GM23338 (cell line): Measurements from ENCODE around the gene OPRL1. TPM values are rescaled to one million over a fixed set of nuclear protein-coding genes. Genes with fewer than 3 reads are reported as not detected.

Source experiments
- ATAC-seq: fragments of 200-7000 bp; cut with Tn5 transposase; 3 replicates; pipeline ENCODE4 v1.9.1; 2020
- DNase-seq: peaks from one replicate; pipeline ENCODE4 v3.0.0-alpha.2; 2015; ENCODE audit warnings: low spot score
- H2AFZ ChIP-seq: fragments of 200-600 bp; sonication (generic); 2 replicates; pipeline ENCODE4 v1.8.0; 2016; ENCODE audit warnings: antibody characterized with exemption, mild to moderate bottlenecking, moderate library complexity
- H3F3A ChIP-seq: fragments of 200-600 bp; sonication (generic); replicated peaks from 2 replicates; pipeline ENCODE4 v1.8.0; 2017; ENCODE audit warnings: antibody characterized with exemption, mixed run types, low read depth
- H3K27ac ChIP-seq: fragments of 200-600 bp; sonication (generic); 2 replicates; pipeline ENCODE4 v1.6.1; 2016; ENCODE audit warnings: low read depth
- H3K27me3 ChIP-seq: fragments of 200-600 bp; sonication (generic); 2 replicates; pipeline ENCODE4 v1.8.0; 2016; ENCODE audit warnings: mild to moderate bottlenecking, mixed run types, moderate library complexity; ENCODE audit not compliant: insufficient read depth
- H3K36me3 ChIP-seq: fragments of 200-600 bp; sonication (generic); 2 replicates; pipeline ENCODE4 v1.8.0; 2016; ENCODE audit warnings: mild to moderate bottlenecking; ENCODE audit not compliant: insufficient read depth
- H3K4me1 ChIP-seq: fragments of 200-600 bp; sonication (generic); 2 replicates; pipeline ENCODE4 v1.8.0; 2016; ENCODE audit warnings: mild to moderate bottlenecking, moderate library complexity; ENCODE audit not compliant: insufficient read depth
- H3K4me2 ChIP-seq: fragments of 200-600 bp; sonication (generic); 2 replicates; pipeline ENCODE4 v1.7.1; 2017; ENCODE audit warnings: mixed run types
- H3K4me3 ChIP-seq: fragments of 200-600 bp; sonication (generic); 2 replicates; pipeline ENCODE4 v1.6.1; 2016; ENCODE audit warnings: mixed run types
- H3K79me2 ChIP-seq: fragments of 200-600 bp; sonication (generic); replicated peaks from 2 replicates; pipeline ENCODE4 v1.8.0; 2017; ENCODE audit warnings: mild to moderate bottlenecking; ENCODE audit not compliant: insufficient read depth
- H3K9me2 ChIP-seq: fragments of 200-600 bp; sonication (generic); 2 replicates; pipeline ENCODE4 v1.8.0; 2017; ENCODE audit not compliant: insufficient read depth
- H4K20me1 ChIP-seq: fragments of 200-600 bp; sonication (generic); replicated peaks from 2 replicates; pipeline ENCODE4 v1.8.0; 2017; ENCODE audit warnings: mild to moderate bottlenecking; ENCODE audit not compliant: insufficient read depth
- H3K27ac Mint-ChIP-seq: 2 replicates; pipeline ENCODE4 v1.8.0; 2020; ENCODE audit warnings: inconsistent platforms, mild to moderate bottlenecking, moderate library complexity, mixed read lengths
- H3K27me3 Mint-ChIP-seq: 3 replicates; pipeline ENCODE4 v1.8.0; 2022; ENCODE audit warnings: low read depth, mild to moderate bottlenecking, moderate library complexity, mixed read lengths, inconsistent platforms; ENCODE audit not compliant: insufficient read depth, poor library complexity
- H3K36me3 Mint-ChIP-seq: 3 replicates; pipeline ENCODE4 v1.8.0; 2021; ENCODE audit warnings: low read depth, mild to moderate bottlenecking, inconsistent platforms, moderate library complexity, mixed read lengths
- H3K4me1 Mint-ChIP-seq: 3 replicates; pipeline ENCODE4 v1.8.0; 2020; ENCODE audit warnings: mild to moderate bottlenecking, inconsistent platforms, mixed read lengths
- H3K4me3 Mint-ChIP-seq: 3 replicates; pipeline ENCODE4 v1.8.0; 2021; ENCODE audit warnings: moderate library complexity, mild to moderate bottlenecking, inconsistent platforms, mixed read lengths
- H3K9me3 Mint-ChIP-seq: 3 replicates; pipeline ENCODE4 v1.8.0; 2020; ENCODE audit warnings: moderate library complexity, mild to moderate bottlenecking, inconsistent platforms, mixed read lengths
- EZH2phosphoT487 ChIP-seq: fragments of 200-600 bp; sonication (generic); IDR thresholded peaks from one replicate; pipeline ENCODE4 v1.8.1; 2018; ENCODE audit warnings: antibody characterized with exemption; ENCODE audit not compliant: unreplicated experiment
- JUNB ChIP-seq: IDR thresholded peaks from one replicate; pipeline ENCODE4 v1.6.1; 2016; ENCODE audit warnings: antibody characterized with exemption; ENCODE audit not compliant: unreplicated experiment
- POLR2AphosphoS5 ChIP-seq: IDR thresholded peaks from 2 replicates; pipeline ENCODE4 v1.6.1; 2016; ENCODE audit warnings: antibody characterized with exemption, low read depth
- STAT1 ChIP-seq: IDR thresholded peaks from one replicate; pipeline ENCODE4 v1.6.1; 2016; ENCODE audit warnings: antibody characterized with exemption; ENCODE audit not compliant: unreplicated experiment
- ZNF114 ChIP-seq: fragments of 250-450 bp; sonication (Bioruptor Pico); IDR thresholded peaks from 2 replicates; pipeline ENCODE4 v1.5.0; 2020; ENCODE audit warnings: mild to moderate bottlenecking, moderate library complexity
- polyA plus RNA-seq: library from polyadenylated mRNA; unstranded; fragments of >200 nt; fragmentation: Nextera tagmentation; extraction: Ambion mirVana; gene quantifications from 2 replicates; pipeline ENCODE4 v1.2.1, GENCODE V29; 2016
- total RNA-seq: library from RNA; depleted of rRNA; stranded (reverse); fragments of >200 nt; shearing (Covaris generic); gene quantifications from 2 replicates; pipeline ENCODE4 v1.2.3, GENCODE V29; 2014
- TF ChIP-seq, protein P1 (sequence below): fragments of 250-450 bp; sonication (Bioruptor Pico); IDR thresholded peaks from 2 replicates; pipeline ENCODE4 v1.5.0; 2020; ENCODE audit warnings: mild to moderate bottlenecking, moderate library complexity
- TF ChIP-seq, protein P2 (sequence below), 2 experiments: fragments of 200-600 bp in 1 of 2; sonication (generic) in 1 of 2; conservative IDR thresholded peaks; 2 replicates each; pipeline versions ENCODE4 v1.5.1 to v1.6.1; 2016 to 2017; ENCODE audit warnings: antibody characterized with exemption in 2 of 2, low read depth in 2 of 2, mild to moderate bottlenecking in 2 of 2, moderate library complexity in 1 of 2
- TF ChIP-seq, protein P3 (sequence below): IDR thresholded peaks from one replicate; pipeline ENCODE4 v1.6.1; 2018; ENCODE audit warnings: antibody characterized with exemption; ENCODE audit not compliant: unreplicated experiment

The OPRL1 gene
- total and polyA plus RNA-seq, 2 experiments from 2014 or later, result 0.27 to 1.1 TPM

- no peaks in the 10 kb centered on the region for H4K20me1 ChIP-seq
- no peaks in the 10 kb centered on the region for H3K36me3 ChIP-seq
- Mint-ChIP-seq H3K9me3 (no peaks in the 10 kb centered on the region), H3K27me3 (peaks cover 13% of the 10 kb centered on the region), H3K4me3 (peak overlapping the region; percentile 17; the same call in 1 of the 3 replicates), H3K27ac (no peak overlapping the region; the same call in 1 of the 2 replicates), H3K36me3 (no peaks in the 10 kb centered on the region), H3K4me1 (peaks cover 34% of the 10 kb centered on the region)
- DNase-seq, result peak; percentile 70
- no peaks in the 10 kb centered on the region for H3K79me2 ChIP-seq
- ATAC-seq, result peak; percentile 15
- H3K27me3 ChIP-seq, result no peaks in the 10 kb centered on the region
- no peak overlapping the region for H3K4me3 ChIP-seq
- no peak overlapping the region for H3K27ac ChIP-seq
- H3K4me2 ChIP-seq, result no peak overlapping the region
- peaks cover 6% of the 10 kb centered on the region; the same call in 1 of the 2 replicates for H3F3A ChIP-seq
- TF ChIP-seq STAT1 (no peak), EZH2phosphoT487 (no peak)
- H2AFZ ChIP-seq, result no peak overlapping the region
- no peaks in the 10 kb centered on the region for H3K9me2 ChIP-seq
- peaks cover 17% of the 10 kb centered on the region; the same call in 1 of the 2 replicates for H3K4me1 ChIP-seq
These were observed 13.9 kb upstream of the OPRL1 start for GRCh38 chr20:64065974-64066343.

DNA sequence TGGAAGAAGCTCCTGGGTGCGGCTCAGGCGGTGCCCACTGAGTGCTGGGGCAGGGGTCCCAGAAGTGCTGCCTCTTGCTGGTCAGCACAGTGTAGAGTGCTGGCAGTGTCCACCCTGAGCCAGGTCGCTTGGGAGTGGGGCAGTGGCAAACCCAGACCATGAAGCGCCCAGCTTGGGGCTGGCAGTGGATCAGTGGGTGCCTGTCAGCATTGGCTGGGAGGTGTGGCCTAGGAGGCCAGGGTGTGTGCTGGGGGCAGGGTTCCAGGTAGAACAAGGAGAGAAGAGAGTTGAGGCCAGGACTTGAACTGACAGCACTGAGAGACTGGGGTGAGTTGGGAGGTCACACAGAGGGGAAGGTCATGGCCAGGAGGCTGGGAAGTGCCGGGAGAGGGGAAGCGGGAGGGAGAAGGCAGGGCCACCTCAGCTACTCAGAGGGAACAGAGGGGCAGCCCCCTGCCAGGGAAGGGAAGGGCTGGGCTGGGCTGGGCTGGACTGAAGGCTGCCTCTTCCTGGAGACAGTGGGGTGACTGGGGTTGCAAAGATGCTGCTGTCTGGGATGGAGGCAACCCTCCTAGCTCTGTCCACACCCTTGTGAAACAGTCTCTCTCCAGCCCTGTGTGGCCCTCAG is 12.8 kb upstream of the OPRL1 start:
- TF ChIP-seq ZNF114 (CRISPR knock-in tag), result no peak
- TF ChIP-seq JUNB, result no peak
- no peak for TF ChIP-seq EZH2phosphoT487
- TF ChIP-seq, protein P1, sequence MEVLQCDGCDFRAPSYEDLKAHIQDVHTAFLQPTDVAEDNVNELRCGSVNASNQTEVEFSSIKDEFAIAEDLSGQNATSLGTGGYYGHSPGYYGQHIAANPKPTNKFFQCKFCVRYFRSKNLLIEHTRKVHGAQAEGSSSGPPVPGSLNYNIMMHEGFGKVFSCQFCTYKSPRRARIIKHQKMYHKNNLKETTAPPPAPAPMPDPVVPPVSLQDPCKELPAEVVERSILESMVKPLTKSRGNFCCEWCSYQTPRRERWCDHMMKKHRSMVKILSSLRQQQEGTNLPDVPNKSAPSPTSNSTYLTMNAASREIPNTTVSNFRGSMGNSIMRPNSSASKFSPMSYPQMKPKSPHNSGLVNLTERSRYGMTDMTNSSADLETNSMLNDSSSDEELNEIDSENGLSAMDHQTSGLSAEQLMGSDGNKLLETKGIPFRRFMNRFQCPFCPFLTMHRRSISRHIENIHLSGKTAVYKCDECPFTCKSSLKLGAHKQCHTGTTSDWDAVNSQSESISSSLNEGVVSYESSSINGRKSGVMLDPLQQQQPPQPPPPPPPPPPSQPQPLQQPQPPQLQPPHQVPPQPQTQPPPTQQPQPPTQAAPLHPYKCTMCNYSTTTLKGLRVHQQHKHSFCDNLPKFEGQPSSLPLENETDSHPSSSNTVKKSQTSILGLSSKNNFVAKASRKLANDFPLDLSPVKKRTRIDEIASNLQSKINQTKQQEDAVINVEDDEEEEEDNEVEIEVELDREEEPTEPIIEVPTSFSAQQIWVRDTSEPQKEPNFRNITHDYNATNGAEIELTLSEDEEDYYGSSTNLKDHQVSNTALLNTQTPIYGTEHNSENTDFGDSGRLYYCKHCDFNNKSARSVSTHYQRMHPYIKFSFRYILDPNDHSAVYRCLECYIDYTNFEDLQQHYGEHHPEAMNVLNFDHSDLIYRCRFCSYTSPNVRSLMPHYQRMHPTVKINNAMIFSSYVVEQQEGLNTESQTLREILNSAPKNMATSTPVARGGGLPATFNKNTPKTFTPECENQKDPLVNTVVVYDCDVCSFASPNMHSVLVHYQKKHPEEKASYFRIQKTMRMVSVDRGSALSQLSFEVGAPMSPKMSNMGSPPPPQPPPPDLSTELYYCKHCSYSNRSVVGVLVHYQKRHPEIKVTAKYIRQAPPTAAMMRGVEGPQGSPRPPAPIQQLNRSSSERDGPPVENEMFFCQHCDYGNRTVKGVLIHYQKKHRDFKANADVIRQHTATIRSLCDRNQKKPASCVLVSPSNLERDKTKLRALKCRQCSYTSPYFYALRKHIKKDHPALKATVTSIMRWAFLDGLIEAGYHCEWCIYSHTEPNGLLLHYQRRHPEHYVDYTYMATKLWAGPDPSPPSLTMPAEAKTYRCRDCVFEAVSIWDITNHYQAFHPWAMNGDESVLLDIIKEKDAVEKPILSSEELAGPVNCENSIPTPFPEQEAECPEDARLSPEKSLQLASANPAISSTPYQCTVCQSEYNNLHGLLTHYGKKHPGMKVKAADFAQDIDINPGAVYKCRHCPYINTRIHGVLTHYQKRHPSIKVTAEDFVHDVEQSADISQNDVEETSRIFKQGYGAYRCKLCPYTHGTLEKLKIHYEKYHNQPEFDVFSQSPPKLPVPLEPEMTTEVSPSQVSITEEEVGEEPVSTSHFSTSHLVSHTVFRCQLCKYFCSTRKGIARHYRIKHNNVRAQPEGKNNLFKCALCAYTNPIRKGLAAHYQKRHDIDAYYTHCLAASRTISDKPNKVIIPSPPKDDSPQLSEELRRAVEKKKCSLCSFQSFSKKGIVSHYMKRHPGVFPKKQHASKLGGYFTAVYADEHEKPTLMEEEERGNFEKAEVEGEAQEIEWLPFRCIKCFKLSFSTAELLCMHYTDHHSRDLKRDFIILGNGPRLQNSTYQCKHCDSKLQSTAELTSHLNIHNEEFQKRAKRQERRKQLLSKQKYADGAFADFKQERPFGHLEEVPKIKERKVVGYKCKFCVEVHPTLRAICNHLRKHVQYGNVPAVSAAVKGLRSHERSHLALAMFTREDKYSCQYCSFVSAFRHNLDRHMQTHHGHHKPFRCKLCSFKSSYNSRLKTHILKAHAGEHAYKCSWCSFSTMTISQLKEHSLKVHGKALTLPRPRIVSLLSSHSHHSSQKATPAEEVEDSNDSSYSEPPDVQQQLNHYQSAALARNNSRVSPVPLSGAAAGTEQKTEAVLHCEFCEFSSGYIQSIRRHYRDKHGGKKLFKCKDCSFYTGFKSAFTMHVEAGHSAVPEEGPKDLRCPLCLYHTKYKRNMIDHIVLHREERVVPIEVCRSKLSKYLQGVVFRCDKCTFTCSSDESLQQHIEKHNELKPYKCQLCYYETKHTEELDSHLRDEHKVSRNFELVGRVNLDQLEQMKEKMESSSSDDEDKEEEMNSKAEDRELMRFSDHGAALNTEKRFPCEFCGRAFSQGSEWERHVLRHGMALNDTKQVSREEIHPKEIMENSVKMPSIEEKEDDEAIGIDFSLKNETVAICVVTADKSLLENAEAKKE (CRISPR knock-in tag), result no peak
- TF ChIP-seq POLR2AphosphoS5, result no peak
- TF ChIP-seq, protein P2, sequence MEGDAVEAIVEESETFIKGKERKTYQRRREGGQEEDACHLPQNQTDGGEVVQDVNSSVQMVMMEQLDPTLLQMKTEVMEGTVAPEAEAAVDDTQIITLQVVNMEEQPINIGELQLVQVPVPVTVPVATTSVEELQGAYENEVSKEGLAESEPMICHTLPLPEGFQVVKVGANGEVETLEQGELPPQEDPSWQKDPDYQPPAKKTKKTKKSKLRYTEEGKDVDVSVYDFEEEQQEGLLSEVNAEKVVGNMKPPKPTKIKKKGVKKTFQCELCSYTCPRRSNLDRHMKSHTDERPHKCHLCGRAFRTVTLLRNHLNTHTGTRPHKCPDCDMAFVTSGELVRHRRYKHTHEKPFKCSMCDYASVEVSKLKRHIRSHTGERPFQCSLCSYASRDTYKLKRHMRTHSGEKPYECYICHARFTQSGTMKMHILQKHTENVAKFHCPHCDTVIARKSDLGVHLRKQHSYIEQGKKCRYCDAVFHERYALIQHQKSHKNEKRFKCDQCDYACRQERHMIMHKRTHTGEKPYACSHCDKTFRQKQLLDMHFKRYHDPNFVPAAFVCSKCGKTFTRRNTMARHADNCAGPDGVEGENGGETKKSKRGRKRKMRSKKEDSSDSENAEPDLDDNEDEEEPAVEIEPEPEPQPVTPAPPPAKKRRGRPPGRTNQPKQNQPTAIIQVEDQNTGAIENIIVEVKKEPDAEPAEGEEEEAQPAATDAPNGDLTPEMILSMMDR (conservative IDR thresholded peaks at IDR 0.05; ENCODE audit: low read depth in 2 of 2), result no peak
- TF ChIP-seq, protein P3, sequence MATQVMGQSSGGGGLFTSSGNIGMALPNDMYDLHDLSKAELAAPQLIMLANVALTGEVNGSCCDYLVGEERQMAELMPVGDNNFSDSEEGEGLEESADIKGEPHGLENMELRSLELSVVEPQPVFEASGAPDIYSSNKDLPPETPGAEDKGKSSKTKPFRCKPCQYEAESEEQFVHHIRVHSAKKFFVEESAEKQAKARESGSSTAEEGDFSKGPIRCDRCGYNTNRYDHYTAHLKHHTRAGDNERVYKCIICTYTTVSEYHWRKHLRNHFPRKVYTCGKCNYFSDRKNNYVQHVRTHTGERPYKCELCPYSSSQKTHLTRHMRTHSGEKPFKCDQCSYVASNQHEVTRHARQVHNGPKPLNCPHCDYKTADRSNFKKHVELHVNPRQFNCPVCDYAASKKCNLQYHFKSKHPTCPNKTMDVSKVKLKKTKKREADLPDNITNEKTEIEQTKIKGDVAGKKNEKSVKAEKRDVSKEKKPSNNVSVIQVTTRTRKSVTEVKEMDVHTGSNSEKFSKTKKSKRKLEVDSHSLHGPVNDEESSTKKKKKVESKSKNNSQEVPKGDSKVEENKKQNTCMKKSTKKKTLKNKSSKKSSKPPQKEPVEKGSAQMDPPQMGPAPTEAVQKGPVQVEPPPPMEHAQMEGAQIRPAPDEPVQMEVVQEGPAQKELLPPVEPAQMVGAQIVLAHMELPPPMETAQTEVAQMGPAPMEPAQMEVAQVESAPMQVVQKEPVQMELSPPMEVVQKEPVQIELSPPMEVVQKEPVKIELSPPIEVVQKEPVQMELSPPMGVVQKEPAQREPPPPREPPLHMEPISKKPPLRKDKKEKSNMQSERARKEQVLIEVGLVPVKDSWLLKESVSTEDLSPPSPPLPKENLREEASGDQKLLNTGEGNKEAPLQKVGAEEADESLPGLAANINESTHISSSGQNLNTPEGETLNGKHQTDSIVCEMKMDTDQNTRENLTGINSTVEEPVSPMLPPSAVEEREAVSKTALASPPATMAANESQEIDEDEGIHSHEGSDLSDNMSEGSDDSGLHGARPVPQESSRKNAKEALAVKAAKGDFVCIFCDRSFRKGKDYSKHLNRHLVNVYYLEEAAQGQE, result no peak
- Histone ChIP-seq H3K27me3 (no peaks in the 10 kb centered on the region), H3K4me2 (no peak overlapping the region), H3K4me1 (peaks cover 15% of the 10 kb centered on the region; the same call in 1 of the 2 replicates), H2AFZ (no peak overlapping the region), H3K36me3 (no peaks in the 10 kb centered on the region), H3K4me3 (no peak overlapping the region), H4K20me1 (no peaks in the 10 kb centered on the region), H3K79me2 (no peaks in the 10 kb centered on the region), H3F3A (peaks cover 3% of the 10 kb centered on the region; the same call in 1 of the 2 replicates), H3K9me2 (no peaks in the 10 kb centered on the region), H3K27ac (no peak overlapping the region)
- Mint-ChIP-seq H3K27me3 (peaks cover 13% of the 10 kb centered on the region), H3K9me3 (no peaks in the 10 kb centered on the region), H3K4me3 (no peak overlapping the region), H3K27ac (no peak overlapping the region), H3K36me3 (no peaks in the 10 kb centered on the region), H3K4me1 (peaks cover 31% of the 10 kb centered on the region)
- DNase-seq (no peak), ATAC-seq (no peak)
